Activated T-cell treated with anti-CD3 and anti-CD28 coated beads for 24 hours (primary cell): ENCODE measurements around the gene DNAAF2.
"Not testable (repeated sequence)": the region's sequence is repeated elsewhere in the genome, so short reads cannot be mapped to it uniquely, and the experiment has no call there.

ENCODE experiments used
- DNase-seq: peaks from one replicate; pipeline ENCODE4 v3.0.0-alpha.2; 2020; ENCODE audit warnings: low read depth

Gene DNAAF2

DNA sequence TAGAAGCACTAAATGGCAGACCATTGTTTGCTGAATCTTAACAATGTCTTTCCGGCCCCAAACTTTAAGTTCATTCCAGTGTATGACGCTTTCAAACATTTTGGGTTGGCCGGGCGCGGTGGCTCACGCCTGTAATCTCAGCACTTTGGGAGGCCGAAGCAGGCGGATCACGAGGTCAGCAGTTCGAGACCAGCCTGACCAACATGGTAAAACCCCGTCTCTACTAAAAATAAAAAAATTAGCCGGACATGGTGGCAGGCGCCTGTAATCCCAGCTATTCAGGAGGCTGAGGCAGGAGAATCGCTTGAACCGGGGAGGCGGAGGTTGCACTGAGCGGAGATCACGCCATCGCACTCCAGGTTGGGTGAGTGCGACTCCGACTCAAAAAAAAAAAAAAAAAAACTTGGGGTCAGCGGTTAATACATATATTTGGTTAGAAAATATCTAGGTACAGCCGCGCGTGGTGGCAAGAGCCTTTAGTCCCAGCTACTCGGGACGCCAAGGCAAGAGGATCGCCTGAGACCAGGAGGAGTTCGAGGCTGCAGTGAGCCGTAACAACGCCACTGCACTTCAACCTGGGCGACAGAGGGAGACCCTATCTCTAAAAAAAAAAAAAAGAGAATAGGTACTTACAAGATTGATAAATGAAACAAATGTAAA is 49.9 kb downstream of the DNAAF2 start:
- not testable (repeated sequence) for DNase-seq

GRCh38 chr14:49584058-49584457 is 51.0 kb downstream of the DNAAF2 start:
- no peak for DNase-seq

DNA sequence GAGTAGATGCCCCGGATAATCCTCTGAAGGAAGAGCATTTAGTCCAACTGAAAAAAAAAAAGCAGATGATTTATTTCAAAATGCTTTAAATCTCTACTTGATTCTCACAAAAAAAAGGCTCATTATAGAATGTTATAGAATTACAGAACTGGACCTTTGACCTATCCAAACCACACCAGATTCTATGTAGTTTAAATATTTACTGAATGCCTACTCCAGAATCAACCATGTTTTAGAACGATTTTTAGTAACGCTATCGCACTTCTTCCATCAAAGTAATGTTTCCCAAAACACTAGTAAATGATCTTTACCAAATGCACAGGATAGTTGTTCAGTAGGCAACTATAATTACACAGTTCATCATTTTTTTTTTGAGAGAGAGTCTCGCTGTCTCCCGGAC is 51.4 kb downstream of the DNAAF2 start:
- no peak for DNase-seq

GRCh38 chr14:49582113-49582977 is 52.7 kb downstream of the DNAAF2 start:
- DNase-seq = no peak

GRCh38 chr14:49581209-49582112 is 53.6 kb downstream of the DNAAF2 start:
- DNase-seq = no peak

- no peak for DNase-seq
Observed at GRCh38 chr14:49579841-49580240, 55.2 kb downstream of the DNAAF2 start.

- DNase-seq = no peak
Observed at GRCh38 chr14:49578141-49578540, 56.9 kb downstream of the DNAAF2 start.
